HG03159 (cell line): Measurements from ENCODE around the gene DHX8.
"Not testable (repeated sequence)": the region's sequence is repeated elsewhere in the genome, so short reads cannot be mapped to it uniquely, and the experiment has no call there.

ENCODE experiments used
- ATAC-seq: cut with Tn5 transposase; IDR thresholded peaks from one replicate; pipeline ENCODE4 v1.9.1; 2021; ENCODE audit warnings: mild to moderate bottlenecking, moderate library complexity; ENCODE audit not compliant: unreplicated experiment

DHX8 gene

GRCh38 chr17:43459878-43460277 is 23.9 kb upstream of the DHX8 start:
- ATAC-seq: not testable (repeated sequence)

- ATAC-seq: no peak
Measured at GRCh38 chr17:43461185-43461584, 22.6 kb upstream of the DHX8 start.

- ATAC-seq: not testable (repeated sequence)
Measured at GRCh38 chr17:43462569-43462968, 21.2 kb upstream of the DHX8 start.

GRCh38 chr17:43463241-43463640 is 20.5 kb upstream of the DHX8 start:
- no peak for ATAC-seq

DNA sequence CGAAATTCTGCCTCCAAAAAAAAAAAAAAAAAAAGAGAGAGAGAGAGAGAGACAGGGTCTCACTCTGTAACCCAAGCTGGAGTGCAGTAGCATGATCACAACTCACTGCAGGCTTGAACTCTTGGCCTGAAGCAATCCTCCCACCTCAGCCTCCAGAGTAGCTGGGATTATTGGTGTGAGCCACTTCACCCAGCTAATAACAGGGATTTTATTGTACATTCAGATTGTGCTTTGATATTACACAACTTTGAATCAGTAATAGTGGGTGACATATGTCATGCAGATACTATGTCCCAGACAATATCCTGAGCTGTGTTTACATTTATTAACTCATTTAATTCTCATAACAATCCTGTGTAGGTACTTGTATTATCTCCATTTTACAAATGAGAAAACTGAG is 19.7 kb upstream of the DHX8 start:
- no peak for ATAC-seq

- ATAC-seq: no peak
Measured at GRCh38 chr17:43465049-43465448, 18.7 kb upstream of the DHX8 start.

GRCh38 chr17:43467981-43468581 is 15.7 kb upstream of the DHX8 start:
- no peak for ATAC-seq

- ATAC-seq: no peak
Measured at GRCh38 chr17:43468691-43469139, 15.1 kb upstream of the DHX8 start.

DNA sequence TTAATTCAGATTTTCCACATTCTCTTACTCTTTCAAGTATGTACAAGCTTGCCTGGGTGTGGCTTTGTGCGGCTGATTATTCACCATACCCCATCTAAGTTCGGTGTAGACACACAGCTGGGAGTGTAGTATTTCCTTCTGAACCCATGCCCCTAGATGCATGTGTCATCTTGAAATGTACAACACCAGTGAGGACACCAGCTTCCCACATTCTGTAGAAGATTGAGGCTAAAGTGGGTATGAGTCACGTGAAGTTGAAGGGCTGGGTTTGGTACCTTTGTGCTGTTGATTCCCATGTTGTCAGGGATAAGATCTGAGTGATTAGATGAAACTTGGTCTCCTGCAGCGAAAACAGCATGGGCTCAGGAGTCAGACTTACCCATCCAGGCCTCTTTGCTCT is 14.6 kb upstream of the DHX8 start:
- no peak for ATAC-seq

DNA sequence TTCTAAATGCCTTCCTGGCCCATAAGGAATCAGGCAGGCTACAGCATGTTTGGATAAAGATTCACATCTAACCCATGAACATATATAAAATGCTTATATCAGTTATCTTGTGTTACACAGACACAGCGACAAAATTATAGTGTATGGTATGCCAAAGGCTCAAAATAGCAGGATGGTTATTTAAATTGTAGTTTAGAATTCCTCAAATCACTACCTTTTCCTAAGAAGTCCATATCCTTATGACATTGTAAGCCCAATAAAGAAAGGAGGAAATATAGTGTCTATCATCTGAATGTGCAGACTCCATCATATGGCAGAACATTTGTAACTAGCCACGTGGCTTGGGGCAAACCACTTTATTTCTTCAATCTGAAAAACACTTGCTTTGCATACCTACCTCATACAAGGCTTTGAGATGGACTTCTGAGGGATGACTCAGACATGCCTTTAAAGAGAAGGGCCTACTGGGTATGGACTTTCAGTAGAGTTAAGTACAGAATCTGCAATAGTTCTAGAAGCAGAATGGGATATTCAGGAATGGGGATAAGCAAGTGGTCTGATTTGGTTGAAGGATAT is 12.1 kb upstream of the DHX8 start:
- no peak for ATAC-seq

DNA sequence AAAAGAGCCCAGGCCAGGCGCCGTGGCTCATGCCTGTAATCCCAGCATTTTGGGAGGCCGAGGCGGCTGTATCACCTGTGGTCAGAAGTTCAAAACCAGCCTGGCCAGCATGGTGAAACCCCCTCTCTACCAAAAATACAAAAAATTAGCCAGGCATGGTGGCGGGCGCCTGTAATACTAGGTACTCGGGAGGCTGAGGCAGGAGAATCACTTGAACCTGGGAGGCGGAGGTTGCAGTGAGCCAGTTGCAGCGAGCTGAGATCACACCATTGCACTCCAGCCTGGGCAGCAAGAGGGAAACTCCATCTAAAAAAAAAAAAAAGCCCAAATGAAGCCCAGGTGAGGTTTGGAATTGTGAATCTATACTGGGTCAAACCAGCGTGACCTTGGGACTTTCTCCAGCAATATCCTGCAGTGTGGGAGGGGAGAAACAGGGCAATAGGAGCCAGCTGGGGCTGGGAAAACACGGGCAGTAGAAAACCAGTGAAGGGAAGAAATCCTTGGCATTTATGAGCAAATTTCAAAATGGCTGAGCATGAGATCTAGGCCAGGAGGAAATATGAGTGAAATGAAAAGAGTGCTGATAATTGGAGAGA is 8.2 kb upstream of the DHX8 start:
- ATAC-seq: no peak

DNA sequence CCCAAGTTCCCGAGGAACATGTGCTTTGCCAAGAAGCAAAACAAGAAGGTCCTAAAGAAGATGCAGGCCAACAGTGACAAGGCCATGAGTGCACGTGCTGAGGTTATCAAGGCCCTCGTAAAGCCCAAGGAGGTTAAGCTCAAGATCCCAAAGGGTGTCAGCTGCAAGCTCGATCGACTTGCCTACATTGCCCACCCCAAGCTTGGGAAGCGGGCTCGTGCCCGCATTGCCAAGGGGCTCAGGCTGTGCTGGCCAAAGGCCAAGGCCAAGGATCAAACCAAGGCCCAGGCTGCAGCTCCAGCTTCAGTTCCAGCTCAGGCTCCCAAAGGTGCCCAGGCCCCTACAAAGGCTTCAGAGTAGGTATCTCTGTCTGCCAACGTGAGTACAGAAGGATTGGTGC is 7.5 kb upstream of the DHX8 start:
- ATAC-seq: not testable (repeated sequence)

DNA sequence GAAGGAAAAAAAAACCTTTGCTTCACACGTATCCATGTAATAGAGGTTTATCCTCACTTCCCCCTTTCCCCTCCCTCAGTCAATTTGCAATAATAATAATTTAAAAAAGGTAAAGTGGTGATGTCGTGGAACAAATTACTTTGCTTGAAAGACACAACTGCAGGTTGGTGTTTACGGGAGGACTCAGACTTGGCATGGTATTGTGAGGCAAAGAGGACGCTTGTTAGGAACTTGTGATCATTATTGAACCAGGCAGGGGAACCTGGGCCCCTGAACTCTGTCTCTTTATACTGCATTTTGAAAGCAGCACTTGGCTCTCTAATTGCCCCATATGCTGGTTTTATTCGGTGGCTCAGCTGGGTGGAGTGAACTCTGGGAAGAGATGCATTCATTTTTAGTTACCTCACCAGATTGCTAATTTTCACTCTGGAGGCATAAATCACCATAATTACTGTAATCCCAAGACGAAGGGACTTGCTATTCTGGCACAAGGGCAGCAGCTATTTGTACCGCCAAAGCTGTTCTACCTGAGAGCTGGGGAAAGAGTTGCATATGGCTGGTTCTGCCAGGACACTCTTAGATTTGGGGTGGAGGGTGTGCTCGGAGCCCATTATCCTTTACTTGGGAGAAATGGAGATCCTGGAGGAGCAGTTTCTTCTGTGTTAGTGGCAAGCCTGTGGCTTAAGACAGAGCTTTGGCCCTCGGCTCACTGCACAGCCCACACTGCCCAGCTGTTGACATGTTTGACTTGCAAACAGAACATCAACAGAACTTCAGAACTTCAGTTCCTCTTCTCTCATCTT is 5.7 kb upstream of the DHX8 start:
- ATAC-seq: no peak

DNA sequence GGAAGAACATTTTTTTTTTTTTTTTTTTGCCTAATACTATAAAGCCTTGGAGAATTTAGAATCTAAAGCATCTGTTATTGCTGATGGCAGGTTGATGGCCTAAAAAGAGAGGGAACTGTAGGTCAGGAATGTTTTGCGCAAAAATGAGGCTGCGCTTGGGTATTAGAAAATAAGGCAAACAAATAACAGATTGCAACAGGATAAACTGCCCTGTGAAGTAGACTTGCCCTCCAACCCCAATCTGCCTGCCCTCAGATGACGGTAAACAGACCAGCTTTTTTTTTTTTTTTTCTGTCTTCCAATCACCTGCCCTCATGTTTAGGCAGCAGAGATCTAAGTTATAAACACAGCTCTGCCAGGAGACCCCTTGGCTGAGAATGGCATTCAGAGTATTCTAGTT is 3.8 kb upstream of the DHX8 start:
- ATAC-seq: no peak

GRCh38 chr17:43482103-43483012 is 1.4 kb upstream of the DHX8 start:
- no peak for ATAC-seq

DNA sequence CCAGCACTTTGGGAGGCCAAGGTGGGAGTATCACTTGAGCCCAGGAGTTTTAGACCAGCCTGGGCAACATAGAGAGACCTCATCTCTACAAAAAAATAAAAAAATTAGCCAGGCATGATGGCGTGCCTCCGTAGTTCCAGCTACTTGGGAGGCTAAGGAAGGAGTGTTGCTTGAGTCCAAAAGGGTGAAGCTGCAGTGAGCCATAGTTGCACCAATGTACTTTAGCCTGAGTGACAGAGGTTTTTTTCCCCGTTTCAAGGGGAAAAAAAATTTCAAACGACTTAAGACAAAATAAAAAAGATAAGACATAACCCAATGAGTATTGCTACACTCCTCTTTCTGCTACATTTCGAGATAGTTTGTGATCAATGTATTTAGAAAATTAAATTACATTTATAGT is 6.8 kb downstream of the DHX8 start:
- no peak for ATAC-seq

DNA sequence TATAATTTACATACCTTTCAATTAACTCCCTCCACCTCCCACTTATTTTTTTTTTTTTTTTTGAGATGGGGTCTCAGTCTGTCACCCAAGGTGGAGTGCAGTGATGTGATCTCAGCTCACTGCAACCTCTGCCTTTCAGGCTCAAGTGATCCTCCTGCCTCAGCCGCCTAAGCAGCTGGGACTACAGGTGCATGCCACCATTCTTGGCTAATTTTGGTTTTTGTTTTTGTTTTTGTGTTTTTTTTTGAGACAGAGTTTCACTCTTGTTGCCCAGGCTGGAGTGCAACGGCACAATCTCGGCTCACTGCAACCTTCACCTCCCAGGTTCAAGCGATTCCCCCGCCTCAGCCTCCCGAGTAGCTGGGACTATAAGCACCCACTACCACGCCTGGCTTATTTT is 25.7 kb downstream of the DHX8 start:
- not testable (repeated sequence) for ATAC-seq

GRCh38 chr17:43511199-43511598 is 27.4 kb downstream of the DHX8 start:
- not testable (repeated sequence) for ATAC-seq

DNA sequence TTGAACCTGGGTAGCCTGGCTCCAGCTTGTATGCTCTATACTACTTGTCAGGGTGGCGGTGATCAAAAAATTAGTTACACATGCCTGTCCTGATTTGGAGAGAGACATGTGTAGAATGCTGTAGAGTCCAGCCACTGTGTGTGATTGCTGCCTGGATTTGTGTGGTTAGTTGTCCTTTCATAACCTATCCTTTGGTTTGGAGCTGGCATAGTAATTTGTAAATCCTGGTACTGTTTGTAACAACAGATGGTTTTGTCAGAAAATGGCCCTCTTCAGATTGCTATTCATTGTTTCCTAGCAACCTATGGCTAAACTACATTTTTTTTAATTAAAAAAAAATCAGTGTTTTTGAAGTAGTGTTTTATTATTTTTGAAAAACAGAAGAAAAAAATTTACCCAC is 31.9 kb downstream of the DHX8 start:
- ATAC-seq: no peak

DNA sequence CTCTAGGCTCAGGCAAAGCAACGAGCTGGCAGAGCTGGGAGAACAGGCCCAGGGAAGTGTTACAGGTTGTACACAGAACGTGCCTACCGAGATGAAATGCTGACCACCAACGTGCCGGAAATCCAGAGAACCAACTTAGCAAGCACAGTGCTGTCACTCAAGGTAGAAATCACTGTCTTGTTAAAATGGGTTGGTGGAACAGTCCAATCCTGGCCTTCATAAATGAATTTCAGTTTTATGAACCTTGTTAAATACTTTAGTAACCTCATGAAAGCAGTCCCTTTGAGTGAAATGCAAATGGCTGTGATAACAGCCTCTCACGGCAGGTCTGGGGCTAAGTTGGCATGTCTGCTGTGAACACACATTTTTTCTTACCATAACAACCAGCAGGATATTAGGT is 33.4 kb downstream of the DHX8 start:
- no peak for ATAC-seq
